ENCODE data around the gene HS1BP3. TPM values are rescaled to one million over a fixed set of nuclear protein-coding genes. Genes with fewer than 3 reads are reported as not detected.
A peak's percentile ranks its signal among the peaks of the same experiment; 100 is the strongest.

HS1BP3 gene
- total and polyA plus RNA-seq, 2 of the 4 experiments (the other 2 are of a cell fraction), result 9.0 to 14.8 TPM

- no peak overlapping the region for H2BK5ac ChIP-seq (ENCODE audit: low read depth, low read length, poor library complexity, severe bottlenecking)
- 91% methylated on average over 7 of the region's 19 CpGs; no CpG with 5 or more reads in 1 of the 2 experiments for WGBS, 2 experiments (ENCODE audit: extremely low coverage in 2 of 2, insufficient read length in 1 of 2)
- H3K79me1 ChIP-seq (ENCODE audit: low read depth in 1 of 2, low read length in 2 of 2), result no peaks in the 10 kb centered on the region
- H4K20me1 ChIP-seq (ENCODE audit: insufficient read depth, low read length), result no peaks in the 10 kb centered on the region
- H3K4me2 ChIP-seq (ENCODE audit: low read depth, low read length), result no peak overlapping the region
- dilution Hi-C loops (cut with HindIII; ENCODE audit: low sequenced_read_pairs, unreplicated experiment), result loop anchor here (25.0 kb wide), 1 partner anchor 238 kb away; no protein-coding TSS in a partner anchor
- H3K27ac ChIP-seq (ENCODE audit: insufficient read depth, low read length), result no peak overlapping the region
- no peak overlapping the region for H3K56ac ChIP-seq (ENCODE audit: extremely low read depth, insufficient read depth, low read length)
- no peak overlapping the region for H3K23ac ChIP-seq (ENCODE audit: low read depth, low read length)
- no peak overlapping the region for H4K8ac ChIP-seq (ENCODE audit: low read depth in 2 of 2, low read length in 2 of 2)
- no peaks in the 10 kb centered on the region for H3K9me1 ChIP-seq (ENCODE audit: insufficient read depth, low read length)
- BruUV-seq (replicated peaks), result no TSS peak
- ChIA-PET CTCF (no interaction called here), POLR2A (ENCODE audit: unreplicated experiment) (no interaction called here)
- intact Hi-C loops (cut with micrococcal nuclease), result no loop called here
- H2AK9ac ChIP-seq (replicated peaks; ENCODE audit: low read depth, low read length, poor library complexity), result peak overlapping the region; percentile 35
- H2BK120ac ChIP-seq (ENCODE audit: low read depth, low read length), result no peak overlapping the region
- TF ChIP-seq POLR2A (IDR thresholded peaks at IDR 0.05; ENCODE audit: low read depth, low read length), result no peak
- TF ChIP-seq SMC3 (IDR thresholded peaks at IDR 0.05; ENCODE audit: low read depth, low read length), result no peak
- TF ChIP-seq CHD1 (IDR thresholded peaks at IDR 0.05; ENCODE audit: low read depth, low read length), result no peak
- TF ChIP-seq NFE2L2 (IDR thresholded peaks at IDR 0.05; ENCODE audit: low read depth, low read length), result no peak
- no peak for TF ChIP-seq CTCF (conservative IDR thresholded peaks at IDR 0.05; ENCODE audit: low read depth, low read length)
- H3K9ac ChIP-seq (ENCODE audit: low read depth, low read length), result no peak overlapping the region
- in situ Hi-C loops (cut with MboI; ENCODE audit: low sequenced_read_pairs), result no loop called here
- ATAC-seq (ENCODE audit: low read depth), result no peak
- no peak overlapping the region for H3K4ac ChIP-seq (ENCODE audit: low read depth, low read length)
- no peaks in the 10 kb centered on the region for H3K9me3 ChIP-seq (ENCODE audit: control insufficient read depth, insufficient read depth, low read length)
- no peak overlapping the region; the same call in 1 of the 2 replicates for H4K91ac ChIP-seq (ENCODE audit: insufficient read depth, low read depth, low read length)
- H3K18ac ChIP-seq (ENCODE audit: low read depth, low read length), result no peak overlapping the region
- no peak for DNase-seq
- H3K14ac ChIP-seq (replicated peaks; ENCODE audit: low read depth, low read length), result no peak overlapping the region
- H3K4me3 ChIP-seq (ENCODE audit: insufficient read depth, low read depth, low read length), result no peak overlapping the region
- H3K27me3 ChIP-seq (ENCODE audit: control insufficient read depth, insufficient read depth, low read length), result no peaks in the 10 kb centered on the region
- no peak overlapping the region for H4K5ac ChIP-seq (ENCODE audit: low read depth, low read length)
- no peak overlapping the region for H2BK20ac ChIP-seq (ENCODE audit: low read depth, low read length)
- peaks cover 2% of the 10 kb centered on the region; the same call in 1 of the 2 replicates for H3K4me1 ChIP-seq (ENCODE audit: control insufficient read depth, insufficient read depth, low read length)
- no peak overlapping the region for H2AK5ac ChIP-seq (ENCODE audit: low read depth, low read length)
- no peak overlapping the region for H2AFZ ChIP-seq (replicated peaks; ENCODE audit: low read length, poor library complexity)
- no peak overlapping the region for H2BK15ac ChIP-seq (ENCODE audit: low read depth, low read length)
- peaks cover 32% of the 10 kb centered on the region for H3K36me3 ChIP-seq (ENCODE audit: control insufficient read depth, insufficient read depth, low read length)
Measured at GRCh38 chr2:20625491-20626391, 25.2 kb downstream of the HS1BP3 start.
